Testis (tissue), 3 donors: ENCODE data around the gene CEP89. TPM values are rescaled to one million over a fixed set of nuclear protein-coding genes. Genes with fewer than 3 reads are reported as not detected.

Experiments used
- DNase-seq: peaks from one replicate; pipeline ENCODE4 v3.0.0-alpha.2; 2019
- H3K27ac ChIP-seq, 2 donors: fragments of 200-600 bp; sonication (generic); one replicate each; pipeline ENCODE4 v1.5.1; 2019
- H3K27me3 ChIP-seq: fragments of 200-600 bp; sonication (generic); one replicate; pipeline ENCODE4 v1.5.1; 2019
- H3K36me3 ChIP-seq: fragments of 200-600 bp; sonication (generic); one replicate; pipeline ENCODE4 v1.5.1; 2017; ENCODE audit warnings: low read depth; ENCODE audit errors: missing control alignments
- H3K4me1 ChIP-seq: fragments of 200-600 bp; sonication (generic); one replicate; pipeline ENCODE4 v1.5.1; 2019
- H3K4me3 ChIP-seq, 2 donors: fragments of 200-600 bp; sonication (generic); one replicate each; pipeline ENCODE4 v1.5.1; 2017 to 2019
- H3K9me3 ChIP-seq: fragments of 200-600 bp; sonication (generic); one replicate; pipeline ENCODE4 v1.5.1; 2017
- CTCF ChIP-seq, 3 experiments: fragments of 450-650 bp in 2 of 3; fragments of 200-600 bp in 1 of 3; sonication (generic) in 1 of 3; IDR thresholded peaks; one replicate each; pipeline ENCODE4 v1.5.1; 2016 to 2019; ENCODE audit warnings: antibody characterized with exemption in 3 of 3, mild to moderate bottlenecking in 2 of 3, moderate library complexity in 1 of 3
- POLR2A ChIP-seq: fragments of 450-650 bp; IDR thresholded peaks from one replicate; pipeline ENCODE4 v1.6.1; 2017; ENCODE audit warnings: antibody characterized with exemption, mild to moderate bottlenecking, moderate library complexity
- WGBS, 2 donors: methylation state at CpG; one replicate each; pipeline ENCODE4 v1.1.5; 2018; 5-methylcytosine and 5-hydroxymethylcytosine counted together
- intact Hi-C: fragments of 100-400 bp; cut with DNase I; formaldehyde crosslinking; loops from one replicate; pipeline ENCODE4 v1.15.1; 2023; ENCODE audit warnings: low total_unique reads
- polyA plus RNA-seq: library from polyadenylated mRNA; stranded (reverse); fragments of 350-450 nt; fragmentation: Illumina TruSeq; extraction: RNeasy Lipid Tissue Mini Kit (QIAGEN cat#74804); gene quantifications from one replicate; pipeline ENCODE4 v1.2.3, GENCODE V29; 2014; ENCODE audit warnings: low read depth, low replicate concordance; ENCODE audit not compliant: insufficient read depth
- total RNA-seq, 2 donors: library from RNA; depleted of rRNA; stranded (reverse); fragments of >200 nt; gene quantifications; one replicate each; pipeline ENCODE4 v1.2.3, GENCODE V29; 2016

CEP89 gene
- total and polyA plus RNA-seq, 3 donors from 2014 or later = 14.0 to 17.2 (median 16.7) TPM

GRCh38 chr19:32936065-32936464, 35.7 kb downstream of the CEP89 start:
- WGBS, 2 donors = 97% methylated on average over 8 of the region's 8 CpGs; no CpG with 5 or more reads in 1 of the 2 donors
- TF ChIP-seq CTCF (IDR thresholded peaks at IDR 0.05) (no peak), POLR2A (no peak)
- no peaks in the 10 kb centered on the region for H3K27me3 ChIP-seq
- H3K27ac ChIP-seq = no peak overlapping the region
- H3K9me3 ChIP-seq = no peaks in the 10 kb centered on the region
- intact Hi-C loops = no loop called here
- no peak overlapping the region for H3K4me3 ChIP-seq
- no peaks in the 10 kb centered on the region for H3K4me1 ChIP-seq
- no peak for DNase-seq
- H3K36me3 ChIP-seq = no peaks in the 10 kb centered on the region

- 78 to 94% methylated on average over 3 to 9 of the region's 9 CpGs for WGBS, 2 donors
- no peak for DNase-seq
- intact Hi-C loops = no loop called here
- Histone ChIP-seq H3K27me3 (no peaks in the 10 kb centered on the region), H3K9me3 (no peaks in the 10 kb centered on the region), H3K4me3 (no peak overlapping the region), H3K36me3 (no peaks in the 10 kb centered on the region), H3K27ac (no peak overlapping the region), H3K4me1 (no peaks in the 10 kb centered on the region)
- TF ChIP-seq POLR2A (no peak), CTCF (IDR thresholded peaks at IDR 0.05) (no peak)
These were observed 36.1 kb downstream of the CEP89 start for GRCh38 chr19:32935629-32936028.

- Histone ChIP-seq H3K27ac (no peak overlapping the region), H3K27me3 (no peaks in the 10 kb centered on the region), H3K4me1 (no peaks in the 10 kb centered on the region), H3K9me3 (no peaks in the 10 kb centered on the region), H3K36me3 (no peaks in the 10 kb centered on the region), H3K4me3 (no peak overlapping the region)
- no peak for DNase-seq
- intact Hi-C loops = no loop called here
- WGBS, 2 donors = 82 to 94% methylated on average over 3 of the region's 3 CpGs
- no peak for TF ChIP-seq CTCF (IDR thresholded peaks at IDR 0.05)
These were observed 38.2 kb downstream of the CEP89 start for GRCh38 chr19:32933571-32933970.

DNA sequence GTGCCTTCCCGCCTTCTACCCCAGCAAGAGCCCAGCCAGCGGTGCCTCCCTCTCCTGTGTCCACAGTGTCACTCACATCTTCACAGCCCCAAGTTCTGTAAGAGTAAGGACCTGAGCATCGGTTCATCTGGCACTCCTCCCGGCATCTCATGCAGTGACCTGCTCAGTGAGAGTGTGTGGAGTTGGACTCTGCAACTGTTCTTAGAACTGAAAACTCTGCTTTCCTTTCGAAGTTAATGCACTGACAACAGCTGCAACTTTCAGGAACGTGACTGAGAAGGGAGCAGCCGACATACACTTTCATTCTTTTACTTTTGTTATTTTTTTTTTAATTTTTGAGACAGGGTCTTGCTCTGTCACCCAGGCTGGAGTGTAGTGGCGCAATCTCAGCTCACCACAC, 41.2 kb downstream of the CEP89 start:
- H3K4me1 ChIP-seq = no peaks in the 10 kb centered on the region
- no peak for DNase-seq
- TF ChIP-seq POLR2A (no peak), CTCF (IDR thresholded peaks at IDR 0.05) (no peak)
- intact Hi-C loops = no loop called here
- H3K27me3 ChIP-seq = no peaks in the 10 kb centered on the region
- H3K9me3 ChIP-seq = no peaks in the 10 kb centered on the region
- no peak overlapping the region for H3K4me3 ChIP-seq
- H3K27ac ChIP-seq = no peak overlapping the region
- H3K36me3 ChIP-seq = no peaks in the 10 kb centered on the region
- whole genome bisulfite sequencing, 2 donors = 93 to 97% methylated on average over 7 to 8 of the region's 8 CpGs

DNA sequence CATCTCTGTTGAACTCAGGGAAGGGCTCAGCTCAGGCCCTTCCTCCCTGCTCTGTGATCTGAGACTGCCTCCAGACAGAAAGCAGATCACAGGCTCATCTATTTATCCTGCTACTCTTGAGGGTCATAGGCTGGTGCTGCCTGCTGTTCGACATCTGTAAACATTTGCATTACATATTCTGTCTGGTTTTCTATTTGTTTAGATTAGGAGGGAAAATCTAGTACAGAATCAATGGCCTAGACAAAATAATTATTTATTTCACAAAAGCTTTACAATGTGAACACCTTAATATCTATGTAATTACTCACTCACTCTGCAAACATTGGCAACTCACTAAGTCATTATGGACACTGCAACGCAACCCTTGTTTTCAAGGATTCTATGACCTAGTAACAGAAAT, 43.0 kb downstream of the CEP89 start:
- no peaks in the 10 kb centered on the region for H3K4me1 ChIP-seq
- no peak for DNase-seq
- H3K4me3 ChIP-seq = no peak overlapping the region
- no peaks in the 10 kb centered on the region for H3K9me3 ChIP-seq
- H3K27me3 ChIP-seq = no peaks in the 10 kb centered on the region
- no peak overlapping the region for H3K27ac ChIP-seq
- no peak for TF ChIP-seq POLR2A
- TF ChIP-seq CTCF (IDR thresholded peaks at IDR 0.05) = no peak
- WGBS, 2 donors = 97% methylated on average over 2 of the region's 2 CpGs
- H3K36me3 ChIP-seq = no peaks in the 10 kb centered on the region
- intact Hi-C loops = no loop called here
